Measurements from ENCODE around the gene PIGQ. TPM values are rescaled to one million over a fixed set of nuclear protein-coding genes. Genes with fewer than 3 reads are reported as not detected.

The PIGQ gene
- total RNA-seq, 1 donor from 2014 or later = 53.1 TPM

DNA sequence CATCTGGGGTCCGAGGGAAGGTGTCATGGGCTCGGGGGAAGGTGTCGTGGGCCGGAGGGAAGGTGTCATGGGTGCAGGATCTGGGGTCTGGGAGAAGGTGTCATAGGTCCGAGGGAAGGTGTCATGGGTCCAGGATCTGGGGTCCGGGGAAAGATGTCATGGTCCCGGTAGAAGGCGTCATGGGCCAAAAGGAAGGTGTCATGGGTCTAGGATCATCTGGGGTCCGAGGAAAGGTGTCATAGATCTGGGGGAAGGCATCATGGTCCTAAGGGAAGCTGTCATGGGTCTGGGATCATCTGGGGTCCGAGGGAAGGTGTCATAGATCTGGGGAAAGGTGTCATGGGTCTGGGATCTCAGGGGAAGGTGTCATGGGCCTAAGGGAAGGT is 21.0 kb downstream of the PIGQ start:
- POLR2A ChIA-PET = interaction anchor here (0.6 kb wide), 1 partner anchor 59 kb away, joined by 3 read pairs; the partner anchor contains the start of gene WDR90
- no peaks in the 10 kb centered on the region for H3K9me3 Mint-ChIP-seq
- DNase-seq = no peak
- no peak for ATAC-seq (ENCODE audit: low read depth)
- no peak overlapping the region for H3K27ac Mint-ChIP-seq
- peak overlapping the region; percentile 80 for H3K4me3 Mint-ChIP-seq
- CTCF ChIA-PET = no interaction called here
- no peaks in the 10 kb centered on the region for H3K27me3 Mint-ChIP-seq
- peaks cover 7% of the 10 kb centered on the region for H3K36me3 Mint-ChIP-seq (ENCODE audit: low read depth)
- TF ChIP-seq, protein P1, sequence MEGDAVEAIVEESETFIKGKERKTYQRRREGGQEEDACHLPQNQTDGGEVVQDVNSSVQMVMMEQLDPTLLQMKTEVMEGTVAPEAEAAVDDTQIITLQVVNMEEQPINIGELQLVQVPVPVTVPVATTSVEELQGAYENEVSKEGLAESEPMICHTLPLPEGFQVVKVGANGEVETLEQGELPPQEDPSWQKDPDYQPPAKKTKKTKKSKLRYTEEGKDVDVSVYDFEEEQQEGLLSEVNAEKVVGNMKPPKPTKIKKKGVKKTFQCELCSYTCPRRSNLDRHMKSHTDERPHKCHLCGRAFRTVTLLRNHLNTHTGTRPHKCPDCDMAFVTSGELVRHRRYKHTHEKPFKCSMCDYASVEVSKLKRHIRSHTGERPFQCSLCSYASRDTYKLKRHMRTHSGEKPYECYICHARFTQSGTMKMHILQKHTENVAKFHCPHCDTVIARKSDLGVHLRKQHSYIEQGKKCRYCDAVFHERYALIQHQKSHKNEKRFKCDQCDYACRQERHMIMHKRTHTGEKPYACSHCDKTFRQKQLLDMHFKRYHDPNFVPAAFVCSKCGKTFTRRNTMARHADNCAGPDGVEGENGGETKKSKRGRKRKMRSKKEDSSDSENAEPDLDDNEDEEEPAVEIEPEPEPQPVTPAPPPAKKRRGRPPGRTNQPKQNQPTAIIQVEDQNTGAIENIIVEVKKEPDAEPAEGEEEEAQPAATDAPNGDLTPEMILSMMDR (IDR thresholded peaks at IDR 0.05) = no peak
- intact Hi-C loops (cut with micrococcal nuclease) = no loop called here
- peaks cover 42% of the 10 kb centered on the region for H3K4me1 Mint-ChIP-seq

DNA sequence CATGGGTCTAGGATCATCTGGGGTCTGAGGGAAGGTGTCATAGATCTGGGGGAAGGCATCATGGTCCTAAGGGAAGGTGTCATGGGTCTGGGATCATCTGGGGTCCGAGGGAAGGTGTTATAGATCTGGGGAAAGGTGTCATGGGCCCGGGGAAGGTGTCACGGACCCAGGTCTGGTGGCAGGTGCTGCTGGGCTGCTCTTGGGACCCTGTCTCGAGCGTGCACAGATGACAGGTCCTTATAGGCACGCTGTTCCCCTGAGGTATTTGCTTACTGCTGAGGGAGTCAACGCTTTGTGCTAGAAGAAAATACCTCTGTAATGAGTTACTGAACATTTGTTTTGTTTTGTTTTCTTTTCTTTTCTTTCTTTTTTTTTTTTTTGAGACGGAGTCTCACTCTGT is 21.5 kb downstream of the PIGQ start:
- POLR2A ChIA-PET = no interaction called here
- H3K4me3 Mint-ChIP-seq = peak overlapping the region; percentile 80
- peaks cover 42% of the 10 kb centered on the region for H3K4me1 Mint-ChIP-seq
- DNase-seq (no peak), ATAC-seq (ENCODE audit: low read depth) (no peak)
- intact Hi-C loops (cut with micrococcal nuclease) = no loop called here
- TF ChIP-seq, protein P1 (IDR thresholded peaks at IDR 0.05) = no peak
- no peaks in the 10 kb centered on the region for H3K9me3 Mint-ChIP-seq
- no peaks in the 10 kb centered on the region for H3K27me3 Mint-ChIP-seq
- CTCF ChIA-PET = no interaction called here
- H3K36me3 Mint-ChIP-seq (ENCODE audit: low read depth) = peaks cover 9% of the 10 kb centered on the region
- no peak overlapping the region for H3K27ac Mint-ChIP-seq

DNA sequence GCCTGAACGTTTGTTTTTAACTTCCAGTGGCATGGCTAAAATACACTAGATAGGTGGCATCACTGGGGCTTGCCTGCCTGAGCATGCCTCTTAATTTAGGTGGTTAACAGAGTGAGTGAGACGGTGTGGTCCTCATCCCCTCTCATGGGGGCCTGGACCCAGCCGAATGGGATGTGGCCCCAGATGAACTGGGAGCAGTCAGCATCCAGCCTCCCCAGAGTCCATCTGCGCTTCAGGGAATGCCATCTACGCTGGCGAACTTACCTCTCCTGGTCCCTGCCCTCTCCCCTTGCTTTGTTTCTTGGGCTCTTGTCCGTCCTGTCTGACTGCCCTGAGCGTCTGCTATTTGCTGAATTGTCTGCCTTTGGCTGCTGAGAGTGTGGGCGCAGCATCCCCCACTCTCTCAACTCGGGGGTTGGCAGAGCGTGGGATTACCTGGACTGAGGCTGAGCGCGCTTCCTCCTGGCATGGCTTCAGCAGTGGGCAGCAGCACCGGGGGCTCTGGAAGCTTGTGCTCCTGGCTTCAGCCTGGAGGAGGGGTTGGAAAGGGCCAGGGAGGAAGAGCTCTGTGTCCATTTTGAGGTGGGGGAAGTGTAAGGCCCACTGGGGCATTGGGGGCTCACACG is 22.2 kb downstream of the PIGQ start:
- Mint-ChIP-seq H3K27me3 (no peaks in the 10 kb centered on the region), H3K27ac (no peak overlapping the region), H3K4me3 (no peak overlapping the region), H3K9me3 (no peaks in the 10 kb centered on the region), H3K36me3 (ENCODE audit: low read depth) (peaks cover 16% of the 10 kb centered on the region), H3K4me1 (peaks cover 42% of the 10 kb centered on the region)
- POLR2A ChIA-PET = interaction anchor here (1.1 kb wide), 1 partner anchor 44 kb away, joined by 3 read pairs; the partner anchor contains the start of gene METTL26
- no peak for ATAC-seq (ENCODE audit: low read depth)
- intact Hi-C loops (cut with micrococcal nuclease) = no loop called here
- DNase-seq = no peak
- TF ChIP-seq, protein P1 (IDR thresholded peaks at IDR 0.05) = no peak
- CTCF ChIA-PET = no interaction called here

DNA sequence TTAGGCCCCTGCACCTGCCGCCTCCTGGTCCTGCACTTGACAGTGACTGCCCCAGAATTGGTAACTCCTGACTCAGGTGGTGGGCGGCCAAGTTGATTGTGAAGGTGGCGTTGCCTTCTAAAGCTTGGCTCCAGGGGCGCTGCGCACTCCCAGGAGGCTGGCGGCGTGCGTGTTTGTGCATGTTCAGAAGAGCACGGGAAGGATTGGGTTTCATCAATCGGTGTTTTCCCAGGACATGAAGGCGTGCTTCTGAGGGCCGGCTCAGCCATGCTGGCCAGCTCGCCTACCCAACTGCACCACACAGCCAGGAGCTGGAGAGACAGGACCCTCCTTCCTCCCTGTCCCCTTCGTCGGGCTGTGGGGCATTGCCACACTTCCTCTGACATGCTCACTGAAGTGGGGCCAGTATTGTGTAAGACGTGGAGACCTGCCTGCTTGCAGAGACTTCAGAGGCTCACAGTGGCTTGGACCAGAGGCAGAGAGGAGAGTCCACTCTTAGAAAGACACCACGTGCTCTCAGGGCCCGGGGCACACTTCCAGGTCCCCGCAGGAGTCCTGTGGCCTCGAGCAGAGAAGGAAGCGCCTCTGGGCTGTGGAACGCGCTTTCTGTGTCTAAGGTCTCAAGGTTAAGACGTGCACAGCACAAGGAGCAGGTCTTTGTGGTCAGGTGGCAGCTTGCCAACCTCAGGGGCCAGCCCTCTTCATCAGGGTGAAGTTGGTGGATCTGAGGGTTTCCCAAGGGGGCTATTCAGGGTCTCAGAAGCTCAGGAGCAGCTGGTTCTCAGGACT is 22.9 kb downstream of the PIGQ start:
- H3K9me3 Mint-ChIP-seq = no peaks in the 10 kb centered on the region
- ATAC-seq (ENCODE audit: low read depth) (no peak), DNase-seq (no peak)
- peaks cover 37% of the 10 kb centered on the region for H3K4me1 Mint-ChIP-seq
- H3K36me3 Mint-ChIP-seq (ENCODE audit: low read depth) = peaks cover 17% of the 10 kb centered on the region
- H3K27ac Mint-ChIP-seq = no peak overlapping the region
- POLR2A ChIA-PET = interaction anchor here (1.1 kb wide), 1 partner anchor 44 kb away, joined by 3 read pairs; the partner anchor contains the start of gene METTL26
- H3K4me3 Mint-ChIP-seq = no peak overlapping the region
- no peaks in the 10 kb centered on the region for H3K27me3 Mint-ChIP-seq
- TF ChIP-seq, protein P1 (IDR thresholded peaks at IDR 0.05) = no peak
- CTCF ChIA-PET = interaction anchor here (0.8 kb wide), 1 partner anchor 56 kb away, joined by 4 read pairs; the partner anchor contains the start of gene WDR90
- intact Hi-C loops (cut with micrococcal nuclease) = no loop called here

DNA sequence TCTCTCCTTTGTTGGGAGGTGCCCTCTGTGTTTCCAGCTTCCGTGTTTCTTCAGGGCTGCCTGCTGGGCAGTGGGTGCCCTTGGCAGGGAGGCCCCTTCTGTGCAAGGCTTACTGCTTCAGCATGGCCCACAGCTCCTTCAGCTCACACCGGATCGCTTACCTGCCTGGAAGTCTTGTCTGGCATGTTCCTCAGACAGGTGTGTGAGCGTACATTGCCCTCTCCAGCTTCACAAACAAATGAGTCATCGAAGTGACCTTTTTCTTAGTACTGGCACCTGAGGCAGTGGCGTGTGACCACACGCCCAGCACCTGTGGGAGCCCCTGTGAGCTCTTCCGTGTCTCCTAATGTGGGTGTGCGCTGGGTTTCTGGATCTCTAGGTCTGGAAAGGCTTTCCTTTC is 23.6 kb downstream of the PIGQ start:
- no peak for ATAC-seq (ENCODE audit: low read depth)
- Mint-ChIP-seq H3K4me3 (peak overlapping the region; percentile 20), H3K27ac (no peak overlapping the region), H3K27me3 (no peaks in the 10 kb centered on the region), H3K9me3 (no peaks in the 10 kb centered on the region), H3K36me3 (ENCODE audit: low read depth) (peaks cover 17% of the 10 kb centered on the region), H3K4me1 (peaks cover 30% of the 10 kb centered on the region)
- TF ChIP-seq, protein P1 (IDR thresholded peaks at IDR 0.05) = no peak
- no peak for DNase-seq
- ChIA-PET POLR2A (interaction anchor here (1.1 kb wide), 1 partner anchor 43 kb away, joined by 3 read pairs; the partner anchor contains the start of gene METTL26), CTCF (interaction anchor here (0.8 kb wide), 1 partner anchor 55 kb away, joined by 4 read pairs; the partner anchor contains the start of gene WDR90)
- intact Hi-C loops (cut with micrococcal nuclease) = no loop called here
